K562 (cell line): ENCODE results near the gene ZC3H18.

Experiments
- CBX2 ChIP-seq: fragments of 200-600 bp; sonication (generic); IDR thresholded peaks from one replicate; pipeline ENCODE4 v1.6.1; 2012; ENCODE audit warnings: mild to moderate bottlenecking, low read length, inconsistent platforms; ENCODE audit not compliant: insufficient read depth, poor library complexity, severe bottlenecking
- HMGXB4 ChIP-seq: sonication (generic); formaldehyde crosslinking; IDR thresholded peaks from 2 replicates; pipeline ENCODE4 v1.8.1; 2023; ENCODE audit warnings: mild to moderate bottlenecking, missing genetic modification reagents
- ZBTB34 ChIP-seq: fragments of 250-450 bp; sonication (Bioruptor Pico); IDR thresholded peaks from 2 replicates; pipeline ENCODE4 v1.8.0; 2021; ENCODE audit warnings: mild to moderate bottlenecking, moderate library complexity
- ZBTB7A ChIP-seq: IDR thresholded peaks from 2 replicates; pipeline ENCODE4 v1.6.1; 2011; ENCODE audit warnings: low read depth, mild to moderate bottlenecking, low read length, moderate library complexity, borderline replicate concordance; ENCODE audit not compliant: control insufficient read depth
- ZNF133 ChIP-seq: fragments of 250-450 bp; sonication (Bioruptor Pico); IDR thresholded peaks from 2 replicates; pipeline ENCODE4 v1.4.0; 2020; ENCODE audit warnings: mild to moderate bottlenecking
- ZNF217 ChIP-seq: sonication (generic); formaldehyde crosslinking; IDR thresholded peaks from 2 replicates; pipeline ENCODE4 v1.8.0; 2022; ENCODE audit warnings: mild to moderate bottlenecking, missing genetic modification reagents

GRCh38 chr16:88628512-88628974 is 58.3 kb downstream of the ZC3H18 start:
- TF ChIP-seq ZNF133 (CRISPR knock-in tag), result no peak
- TF ChIP-seq CBX2, result no peak
- no peak for TF ChIP-seq HMGXB4 (CRISPR knock-in tag)
- TF ChIP-seq ZNF217 (CRISPR knock-in tag), result no peak
- TF ChIP-seq ZBTB34 (CRISPR knock-in tag), result no peak
- TF ChIP-seq ZBTB7A, result peak; percentile 67; the same call in 1 of the 2 replicates
